Endothelial cell of umbilical vein (primary cell): ENCODE results near the gene DDX24. TPM values are rescaled to one million over a fixed set of nuclear protein-coding genes. Genes with fewer than 3 reads are reported as not detected.

Experiments
- BruUV-seq: library from RNA; stranded (reverse); fragments of 400-500 nt; replicated peaks from 2 replicates; lab custom pipeline; 2021; lab: Mats Ljungman, UMichigan
- CTCF ChIA-PET: fragments of 300-600, 350-600 bp; sonication (Branson Sonifier 250); formaldehyde crosslinking; loops from one replicate; lab custom pipeline; 2021; ENCODE audit warnings: antibody characterized with exemption, inconsistent platforms; lab: Charles Lee
- POLR2A ChIA-PET: fragments of 300-600, 350-600 bp; sonication (Branson Sonifier 250); formaldehyde crosslinking; loops from one replicate; lab custom pipeline; 2021; ENCODE audit warnings: antibody characterized with exemption, inconsistent platforms; lab: Charles Lee
- DNase-seq: peaks from one replicate; pipeline ENCODE4 v3.0.0-alpha.2; 2011; ENCODE audit warnings: low read depth, low spot score
- FAIRE-seq: peaks from 2 replicates; lab custom pipeline; 2011; peaks lifted over from hg19 to GRCh38; lab: Jason Lieb, UNC
- H2AFZ ChIP-seq: 2 replicates; pipeline ENCODE4 v1.6.0; 2012; ENCODE audit warnings: low read depth, low read length, control low read depth, inconsistent platforms
- H3K27ac ChIP-seq: 2 replicates; pipeline ENCODE4 v1.5.1; 2011; ENCODE audit warnings: low read depth, mild to moderate bottlenecking, control low read depth, low read length, moderate library complexity; ENCODE audit not compliant: insufficient read depth
- H3K27me3 ChIP-seq, 2 experiments: 2 replicates each; pipeline versions ENCODE4 v1.6.0 to v1.6.1; 2011; ENCODE audit warnings: low read length in 2 of 2, mixed read lengths in 1 of 2; ENCODE audit not compliant: control insufficient read depth in 2 of 2, insufficient read depth in 2 of 2
- H3K36me3 ChIP-seq, 2 experiments: 2 replicates in 1 of 2; 3 replicates in 1 of 2; pipeline ENCODE4 v1.5.1; 2011; ENCODE audit warnings: low read length in 2 of 2, mild to moderate bottlenecking in 1 of 2, moderate library complexity in 1 of 2; ENCODE audit not compliant: control insufficient read depth in 2 of 2, insufficient read depth in 2 of 2; ENCODE audit errors: extremely low read depth in 1 of 2
- H3K4me1 ChIP-seq: 3 replicates; pipeline ENCODE4 v1.5.1; 2011; ENCODE audit warnings: mild to moderate bottlenecking, low read length; ENCODE audit not compliant: control insufficient read depth, insufficient read depth; ENCODE audit errors: extremely low read depth
- H3K4me2 ChIP-seq: 2 replicates; pipeline ENCODE4 v1.6.1; 2011; ENCODE audit warnings: low read length, control low read depth, mixed read lengths; ENCODE audit not compliant: insufficient read depth
- H3K4me3 ChIP-seq, 3 experiments: fragments of 200-600 bp in 1 of 3; sonication (generic), shearing (Covaris generic) in 1 of 3; replicated peaks in 1 of 3; 2 replicates each; pipeline ENCODE4 v1.5.1; 2011 to 2016; ENCODE audit warnings: control low read depth in 3 of 3, low read length in 3 of 3, mild to moderate bottlenecking in 2 of 3, inconsistent platforms in 1 of 3, low read depth in 1 of 3, moderate library complexity in 1 of 3; ENCODE audit not compliant: insufficient read depth in 1 of 3
- H3K79me2 ChIP-seq: 2 replicates; pipeline ENCODE4 v1.6.0; 2012; ENCODE audit warnings: low read length, inconsistent platforms; ENCODE audit not compliant: control insufficient read depth, insufficient read depth
- H3K9ac ChIP-seq: replicated peaks from 2 replicates; pipeline ENCODE3; 2011; ENCODE audit warnings: low read length, control low read depth; ENCODE audit not compliant: insufficient read depth; ENCODE audit errors: extremely low read depth
- H3K9me1 ChIP-seq: replicated peaks from 3 replicates; pipeline ENCODE4 v1.6.0; 2011; ENCODE audit warnings: mild to moderate bottlenecking, low read length; ENCODE audit not compliant: control insufficient read depth, insufficient read depth; ENCODE audit errors: extremely low read depth
- H3K9me3 ChIP-seq: replicated peaks from 2 replicates; pipeline ENCODE4 v1.5.1; 2012; ENCODE audit warnings: low read length, inconsistent platforms; ENCODE audit not compliant: control insufficient read depth, insufficient read depth
- H4K20me1 ChIP-seq: replicated peaks from 2 replicates; pipeline ENCODE3; 2011; ENCODE audit warnings: mild to moderate bottlenecking, low read length; ENCODE audit not compliant: control insufficient read depth, insufficient read depth; ENCODE audit errors: extremely low read depth
- CTCF ChIP-seq, 2 donors: IDR thresholded peaks; 1 replicate in 1 of 2; 2 replicates in 1 of 2; pipeline ENCODE4 v1.5.1; 2011; ENCODE audit warnings: low read length in 2 of 2, mild to moderate bottlenecking in 2 of 2, moderate library complexity in 2 of 2, control low read depth in 1 of 2, inconsistent platforms in 1 of 2, low read depth in 1 of 2; ENCODE audit not compliant: insufficient read depth in 1 of 2; ENCODE audit errors: extremely low read depth in 1 of 2
- EZH2 ChIP-seq: IDR thresholded peaks from 2 replicates; pipeline ENCODE4 v1.6.1; 2012; ENCODE audit warnings: borderline replicate concordance, low read depth, mild to moderate bottlenecking, moderate library complexity, low read length, inconsistent platforms; ENCODE audit not compliant: severe bottlenecking
- FOS ChIP-seq: IDR thresholded peaks from 2 replicates; pipeline ENCODE4 v1.6.1; 2011; ENCODE audit warnings: mild to moderate bottlenecking, low read length, moderate library complexity, borderline replicate concordance; ENCODE audit not compliant: insufficient read depth
- GATA2 ChIP-seq: IDR thresholded peaks from 2 replicates; pipeline ENCODE4 v1.7.0; 2011; ENCODE audit warnings: low read depth, mild to moderate bottlenecking, moderate library complexity, mixed read lengths, low read length; ENCODE audit not compliant: insufficient read length, insufficient read depth
- JUN ChIP-seq: IDR thresholded peaks from 2 replicates; pipeline ENCODE4 v1.6.1; 2011; ENCODE audit warnings: borderline replicate concordance, low read depth; ENCODE audit not compliant: insufficient read length, insufficient read depth
- MYC ChIP-seq: IDR thresholded peaks from one replicate; pipeline ENCODE4 v1.6.1; 2011; ENCODE audit warnings: mild to moderate bottlenecking, low read depth, low read length
- POLR2A ChIP-seq: IDR thresholded peaks from 2 replicates; pipeline ENCODE4 v1.6.1; 2012; ENCODE audit warnings: low read depth, mild to moderate bottlenecking, control low read depth, low read length
- POLR2AphosphoS5 ChIP-seq: IDR thresholded peaks from 2 replicates; pipeline ENCODE4 v1.6.1; 2012; ENCODE audit warnings: low read depth, mild to moderate bottlenecking, control low read depth, low read length, moderate library complexity; ENCODE audit not compliant: insufficient read depth
- dilution Hi-C: fragments of 300-500 bp; cut with MboI; formaldehyde crosslinking; loops from one replicate; pipeline ENCODE4 v1.15.0; 2019; ENCODE audit warnings: low sequenced_read_pairs; ENCODE audit not compliant: extremely low pct_ligation_motif_present
- intact Hi-C: fragments of 100-400 bp; cut with micrococcal nuclease; formaldehyde crosslinking; loops from one replicate; pipeline ENCODE4 v1.10.0; 2022
- polyA plus RNA-seq, 4 experiments: library from polyadenylated mRNA; depleted of rRNA in 3 of 4; stranded (reverse) in 3 of 4; unstranded in 1 of 4; fragments of >200 nt; gene quantifications; 2 replicates each; pipeline versions ENCODE4 v1.2.1 to v1.2.3, GENCODE V29; 2011 to 2012; ENCODE audit warnings: missing spikeins in 1 of 4
- total RNA-seq: library from RNA; stranded (reverse); gene quantifications from 2 replicates; pipeline ENCODE4 v1.2.3, GENCODE V29; 2021
- TF ChIP-seq, protein P1 (sequence below): IDR thresholded peaks from 2 replicates; pipeline ENCODE4 v1.6.1; 2011; ENCODE audit not compliant: insufficient read depth, insufficient read length

DDX24 gene
- total and polyA plus RNA-seq, 2 donors (not counting 3 experiments of a cell fraction or from before 2014, with no cell fraction given): 88.3 to 141 TPM

DNA sequence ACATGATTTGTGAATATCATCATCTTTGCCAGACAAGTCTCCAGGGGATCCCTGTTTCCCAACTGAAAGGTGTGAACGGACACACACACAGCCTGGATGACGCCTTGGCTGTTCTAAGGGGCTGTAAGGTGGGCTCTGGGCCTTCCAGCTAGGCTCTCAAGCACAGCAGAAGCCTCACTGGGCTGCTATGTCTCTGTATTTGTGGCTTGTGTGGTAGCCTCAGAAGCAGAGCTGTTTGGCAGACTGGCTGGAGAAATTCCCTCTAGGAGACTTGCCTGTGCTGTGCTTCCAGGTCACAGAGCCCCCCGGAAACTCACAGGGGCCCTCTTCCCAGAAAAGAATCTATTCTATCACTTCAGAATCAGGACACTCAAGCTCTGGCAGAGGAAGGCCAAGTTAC, 33.4 kb downstream of the DDX24 start:
- ChIA-PET POLR2A (no interaction called here), CTCF (interaction anchor here (2.0 to 7.6 kb wide), 3 partner anchors 12 to 89 kb away, joined by 6 to 133 read pairs (median 24); no protein-coding TSS in a partner anchor)
- Histone ChIP-seq H3K4me1 (peaks cover 3% of the 10 kb centered on the region), H3K9ac (no peak overlapping the region), H3K27me3 (no peaks in the 10 kb centered on the region), H3K9me1 (no peaks in the 10 kb centered on the region), H4K20me1 (no peaks in the 10 kb centered on the region), H3K36me3 (peaks cover 10 to 26% of the 10 kb centered on the region in 2 experiments), H3K4me2 (no peak overlapping the region), H3K9me3 (no peaks in the 10 kb centered on the region), H2AFZ (no peak overlapping the region), H3K79me2 (no peaks in the 10 kb centered on the region), H3K4me3 (no peak overlapping the region), H3K27ac (no peak overlapping the region)
- DNase-seq (no peak), FAIRE-seq (no peak)
- dilution Hi-C loops (no loop called here), intact Hi-C loops (no loop called here)
- TF ChIP-seq EZH2 (no peak), MYC (no peak), CTCF (IDR thresholded peaks at IDR 0.05; ENCODE audit: extremely low read depth in 1 of 2, insufficient read depth in 1 of 2, low read depth in 1 of 2, low read length in 2 of 2) (no peak), POLR2AphosphoS5 (no peak), GATA2 (no peak), JUN (no peak), FOS (no peak), POLR2A (no peak)
- TF ChIP-seq, protein P1, sequence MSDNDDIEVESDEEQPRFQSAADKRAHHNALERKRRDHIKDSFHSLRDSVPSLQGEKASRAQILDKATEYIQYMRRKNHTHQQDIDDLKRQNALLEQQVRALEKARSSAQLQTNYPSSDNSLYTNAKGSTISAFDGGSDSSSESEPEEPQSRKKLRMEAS: no peak
- no TSS peak for BruUV-seq
